GM10266 (cell line): Measurements from ENCODE around the gene SH3BP2.

Experiments used
- DNase-seq: peaks from one replicate; pipeline ENCODE4 v3.0.0; 2012; ENCODE audit errors: extremely low spot score
- CTCF ChIP-seq: IDR thresholded peaks from 2 replicates; pipeline ENCODE4 v1.5.1; 2012; ENCODE audit warnings: mild to moderate bottlenecking, low read depth; ENCODE audit not compliant: control insufficient read depth, insufficient read depth; ENCODE audit errors: missing control alignments

The SH3BP2 gene

GRCh38 chr4:2814627-2815270, 21.9 kb downstream of the SH3BP2 start:
- no peak for DNase-seq
- no peak for TF ChIP-seq CTCF

- DNase-seq = no peak
- no peak for TF ChIP-seq CTCF
Measured at GRCh38 chr4:2816401-2816954, 23.6 kb downstream of the SH3BP2 start.

GRCh38 chr4:2817137-2817536, 24.3 kb downstream of the SH3BP2 start:
- no peak for DNase-seq
- TF ChIP-seq CTCF = no peak

- peak; percentile 80 for DNase-seq
- no peak for TF ChIP-seq CTCF
Measured at GRCh38 chr4:2817701-2818350, 24.9 kb downstream of the SH3BP2 start.

- TF ChIP-seq CTCF = no peak
- DNase-seq = peak; percentile 58
Measured at GRCh38 chr4:2818351-2818939, 25.6 kb downstream of the SH3BP2 start.

- TF ChIP-seq CTCF = no peak
Measured at GRCh38 chr4:2819244-2820215, 26.6 kb downstream of the SH3BP2 start.

More at GRCh38 chr4:2819244-2820215, 26.6 kb downstream of the SH3BP2 start:
- DNase-seq = no peak
